Thyroid gland (tissue), 4 donors: Measurements from ENCODE around the gene TNFAIP8L2. TPM values are rescaled to one million over a fixed set of nuclear protein-coding genes. Genes with fewer than 3 reads are reported as not detected.

Experiments
- DNase-seq, 2 donors: peaks; one replicate each; pipeline ENCODE4 v3.0.0-alpha.2; 2019
- H3K27ac ChIP-seq, 3 donors: fragments of 200-600 bp; sonication (generic); 1 replicate in 2 of 3; 2 replicates in 1 of 3; pipeline ENCODE4 v1.5.1; 2016 to 2019; ENCODE audit warnings: mild to moderate bottlenecking in 1 of 3, moderate library complexity in 1 of 3
- H3K27me3 ChIP-seq: fragments of 200-600 bp; sonication (generic); one replicate; pipeline ENCODE4 v1.5.1; 2019
- H3K36me3 ChIP-seq, 2 donors: fragments of 200-600 bp; sonication (generic); one replicate each; pipeline ENCODE4 v1.5.1; 2016 to 2019
- H3K4me1 ChIP-seq, 2 donors: fragments of 200-600 bp; sonication (generic); one replicate each; pipeline ENCODE4 v1.5.1; 2017 to 2019
- H3K4me3 ChIP-seq, 3 donors: fragments of 200-600 bp; sonication (generic); replicated peaks in 1 of 3; 1 replicate in 2 of 3; 2 replicates in 1 of 3; pipeline ENCODE4 v1.5.1; 2016; ENCODE audit warnings: mild to moderate bottlenecking in 1 of 3
- H3K9me3 ChIP-seq: fragments of 200-600 bp; sonication (generic); one replicate; pipeline ENCODE4 v1.5.1; 2017
- POLR2A ChIP-seq, 2 donors: fragments of 450-650 bp; IDR thresholded peaks; one replicate each; pipeline ENCODE4 v1.6.1; 2017; ENCODE audit warnings: antibody characterized with exemption in 2 of 2, mild to moderate bottlenecking in 2 of 2, moderate library complexity in 1 of 2
- WGBS, 2 donors: methylation state at CpG; one replicate each; pipeline ENCODE4 v1.1.5; 2017; 5-methylcytosine and 5-hydroxymethylcytosine counted together
- intact Hi-C: fragments of 100-400 bp; cut with DNase I; formaldehyde crosslinking; loops from one replicate; pipeline ENCODE4 v1.15.1; 2023
- total RNA-seq, 4 donors: library from RNA; depleted of rRNA; stranded (reverse); fragments of >200 nt; gene quantifications; one replicate each; pipeline ENCODE4 v1.2.3, GENCODE V29; 2016
- TF ChIP-seq, protein P1 (sequence below), 6 experiments: fragments of 200-600 bp in 3 of 6; fragments of 450-650 bp in 3 of 6; sonication (generic) in 3 of 6; IDR thresholded peaks; one replicate each; pipeline ENCODE4 v1.5.1; 2016 to 2019; ENCODE audit warnings: antibody characterized with exemption in 6 of 6, mild to moderate bottlenecking in 2 of 6, inconsistent platforms in 1 of 6, moderate library complexity in 1 of 6

Gene TNFAIP8L2
- total RNA-seq, 4 donors from 2014 or later: 2.2 to 4.2 (median 2.4) TPM

DNA sequence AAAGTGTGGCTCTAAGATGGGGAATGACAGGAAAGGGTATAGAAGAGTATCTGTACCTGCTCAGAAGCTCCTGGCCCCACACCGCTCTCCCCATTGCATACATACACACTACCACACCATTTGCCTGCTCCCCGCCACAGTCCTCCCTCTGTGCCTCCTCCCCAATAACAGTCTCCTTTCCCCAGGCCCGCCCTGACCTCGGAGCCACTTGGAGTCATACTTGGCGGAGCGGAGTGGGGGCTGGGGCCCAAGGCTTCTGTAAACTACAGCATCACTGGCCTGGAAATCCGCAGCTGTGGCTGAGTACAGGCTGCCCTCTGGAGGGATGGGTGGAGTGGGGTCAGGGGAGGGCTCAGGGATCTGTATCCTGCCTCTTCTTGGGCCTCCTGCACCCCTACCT is 18.7 kb upstream of the TNFAIP8L2 start:
- H3K9me3 ChIP-seq: no peaks in the 10 kb centered on the region
- no peaks in the 10 kb centered on the region for H3K27me3 ChIP-seq
- no peaks in the 10 kb centered on the region for H3K36me3 ChIP-seq
- no peaks in the 10 kb centered on the region for H3K4me1 ChIP-seq
- no peak for DNase-seq
- WGBS, 2 donors: 78 to 83% methylated on average over 7 of the region's 7 CpGs
- no peak overlapping the region for H3K27ac ChIP-seq
- H3K4me3 ChIP-seq: no peak overlapping the region
- intact Hi-C loops: no loop called here
- TF ChIP-seq, protein P1, sequence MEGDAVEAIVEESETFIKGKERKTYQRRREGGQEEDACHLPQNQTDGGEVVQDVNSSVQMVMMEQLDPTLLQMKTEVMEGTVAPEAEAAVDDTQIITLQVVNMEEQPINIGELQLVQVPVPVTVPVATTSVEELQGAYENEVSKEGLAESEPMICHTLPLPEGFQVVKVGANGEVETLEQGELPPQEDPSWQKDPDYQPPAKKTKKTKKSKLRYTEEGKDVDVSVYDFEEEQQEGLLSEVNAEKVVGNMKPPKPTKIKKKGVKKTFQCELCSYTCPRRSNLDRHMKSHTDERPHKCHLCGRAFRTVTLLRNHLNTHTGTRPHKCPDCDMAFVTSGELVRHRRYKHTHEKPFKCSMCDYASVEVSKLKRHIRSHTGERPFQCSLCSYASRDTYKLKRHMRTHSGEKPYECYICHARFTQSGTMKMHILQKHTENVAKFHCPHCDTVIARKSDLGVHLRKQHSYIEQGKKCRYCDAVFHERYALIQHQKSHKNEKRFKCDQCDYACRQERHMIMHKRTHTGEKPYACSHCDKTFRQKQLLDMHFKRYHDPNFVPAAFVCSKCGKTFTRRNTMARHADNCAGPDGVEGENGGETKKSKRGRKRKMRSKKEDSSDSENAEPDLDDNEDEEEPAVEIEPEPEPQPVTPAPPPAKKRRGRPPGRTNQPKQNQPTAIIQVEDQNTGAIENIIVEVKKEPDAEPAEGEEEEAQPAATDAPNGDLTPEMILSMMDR (IDR thresholded peaks at IDR 0.05): no peak
- no peak for TF ChIP-seq POLR2A (IDR thresholded peaks at IDR 0.05)

DNA sequence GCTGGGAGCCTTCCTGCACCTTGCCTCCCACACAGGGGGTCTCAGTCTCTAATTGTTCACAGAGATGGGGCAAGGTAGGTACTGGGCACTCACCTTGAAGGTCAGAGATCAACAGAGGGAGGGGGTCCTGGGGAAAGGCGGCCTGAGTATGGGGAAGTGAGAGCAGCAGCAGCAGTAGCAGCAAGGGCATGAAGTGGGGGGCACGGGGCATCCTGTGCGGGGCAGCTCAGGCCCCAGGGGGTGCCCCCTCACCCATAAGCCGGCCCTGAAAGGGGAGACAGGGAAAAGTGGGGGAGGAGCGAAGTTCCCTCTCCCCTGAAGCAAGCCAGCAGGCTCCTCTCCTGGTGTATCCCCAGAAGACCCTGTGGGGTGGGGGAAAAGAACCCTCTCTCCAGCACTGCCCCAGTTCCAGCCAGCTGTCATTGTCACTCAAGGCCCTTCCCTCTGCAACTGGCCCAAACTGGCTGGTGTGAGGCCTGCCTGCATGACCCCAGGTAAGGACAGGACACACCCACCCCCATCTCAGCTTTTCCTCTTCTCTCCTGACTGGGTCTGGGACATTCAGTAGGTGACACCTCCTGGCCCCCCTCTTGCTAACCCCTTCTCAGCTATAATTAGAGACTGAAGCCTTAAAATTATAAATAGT is 13.9 kb upstream of the TNFAIP8L2 start:
- no peaks in the 10 kb centered on the region for H3K27me3 ChIP-seq
- peaks cover 20 to 25% of the 10 kb centered on the region in 2 donors for H3K4me1 ChIP-seq
- no peaks in the 10 kb centered on the region for H3K9me3 ChIP-seq
- intact Hi-C loops: no loop called here
- no peak for DNase-seq
- H3K36me3 ChIP-seq: no peaks in the 10 kb centered on the region
- 53 to 73% methylated on average over 3 to 5 of the region's 5 CpGs for WGBS, 2 donors
- no peak overlapping the region for H3K4me3 ChIP-seq
- no peak overlapping the region for H3K27ac ChIP-seq
- no peak for TF ChIP-seq POLR2A (IDR thresholded peaks at IDR 0.05)
- TF ChIP-seq, protein P1 (IDR thresholded peaks at IDR 0.05): no peak

DNA sequence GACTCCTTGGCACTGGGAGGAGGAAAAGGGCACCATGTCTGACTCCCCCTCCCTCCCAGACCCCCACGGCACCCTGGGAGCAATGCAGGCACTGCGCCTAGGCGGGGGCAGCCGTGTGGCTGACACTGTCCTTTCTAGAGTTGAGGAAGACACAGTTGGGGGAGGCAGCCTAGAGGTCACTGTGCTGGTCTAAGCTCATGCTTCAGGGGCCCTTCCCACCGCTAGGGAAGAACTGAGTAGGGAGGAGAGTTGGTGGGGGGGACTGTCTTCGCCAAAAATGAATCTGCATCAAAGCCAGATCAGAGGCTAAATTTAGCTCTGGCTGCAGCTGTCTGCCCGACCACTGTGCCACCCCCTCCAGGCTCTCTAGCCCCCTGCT is 13.4 kb upstream of the TNFAIP8L2 start:
- H3K4me3 ChIP-seq: no peak overlapping the region
- no peaks in the 10 kb centered on the region for H3K9me3 ChIP-seq
- peaks cover 20 to 25% of the 10 kb centered on the region in 2 donors for H3K4me1 ChIP-seq
- no peaks in the 10 kb centered on the region for H3K36me3 ChIP-seq
- no peaks in the 10 kb centered on the region for H3K27me3 ChIP-seq
- intact Hi-C loops: no loop called here
- DNase-seq: no peak
- no peak overlapping the region for H3K27ac ChIP-seq
- TF ChIP-seq, protein P1 (IDR thresholded peaks at IDR 0.05): no peak
- no peak for TF ChIP-seq POLR2A (IDR thresholded peaks at IDR 0.05)
- 79 to 93% methylated on average over 7 of the region's 7 CpGs for WGBS, 2 donors

DNA sequence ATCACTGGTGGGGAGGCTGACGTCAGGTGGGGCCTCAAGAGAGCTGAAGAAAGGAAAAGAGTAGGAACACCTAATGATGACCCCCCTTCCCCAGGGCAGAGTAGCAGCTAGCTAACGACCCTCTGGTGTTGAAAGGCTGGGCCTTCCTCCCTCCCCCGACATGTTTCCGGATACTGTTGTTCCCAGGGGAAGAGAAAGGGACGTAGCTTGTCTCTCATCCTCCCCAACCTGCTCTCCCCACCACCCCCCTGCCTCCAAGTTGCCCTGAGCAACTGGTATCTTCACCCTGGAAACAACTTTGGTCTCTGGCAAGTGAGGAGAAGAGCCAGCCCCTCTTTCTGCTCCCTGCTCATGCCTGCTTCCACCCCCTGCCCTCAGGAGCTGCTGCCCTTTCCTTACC is 12.5 kb upstream of the TNFAIP8L2 start:
- intact Hi-C loops: no loop called here
- no peak for DNase-seq
- Histone ChIP-seq H3K4me1 (peaks cover 20 to 25% of the 10 kb centered on the region in 2 donors), H3K36me3 (no peaks in the 10 kb centered on the region), H3K27ac (no peak overlapping the region), H3K4me3 (no peak overlapping the region), H3K27me3 (no peaks in the 10 kb centered on the region), H3K9me3 (no peaks in the 10 kb centered on the region)
- TF ChIP-seq, protein P1 (IDR thresholded peaks at IDR 0.05): no peak
- no peak for TF ChIP-seq POLR2A (IDR thresholded peaks at IDR 0.05)
- WGBS, 2 donors: 81 to 83% methylated on average over 4 to 5 of the region's 5 CpGs

DNA sequence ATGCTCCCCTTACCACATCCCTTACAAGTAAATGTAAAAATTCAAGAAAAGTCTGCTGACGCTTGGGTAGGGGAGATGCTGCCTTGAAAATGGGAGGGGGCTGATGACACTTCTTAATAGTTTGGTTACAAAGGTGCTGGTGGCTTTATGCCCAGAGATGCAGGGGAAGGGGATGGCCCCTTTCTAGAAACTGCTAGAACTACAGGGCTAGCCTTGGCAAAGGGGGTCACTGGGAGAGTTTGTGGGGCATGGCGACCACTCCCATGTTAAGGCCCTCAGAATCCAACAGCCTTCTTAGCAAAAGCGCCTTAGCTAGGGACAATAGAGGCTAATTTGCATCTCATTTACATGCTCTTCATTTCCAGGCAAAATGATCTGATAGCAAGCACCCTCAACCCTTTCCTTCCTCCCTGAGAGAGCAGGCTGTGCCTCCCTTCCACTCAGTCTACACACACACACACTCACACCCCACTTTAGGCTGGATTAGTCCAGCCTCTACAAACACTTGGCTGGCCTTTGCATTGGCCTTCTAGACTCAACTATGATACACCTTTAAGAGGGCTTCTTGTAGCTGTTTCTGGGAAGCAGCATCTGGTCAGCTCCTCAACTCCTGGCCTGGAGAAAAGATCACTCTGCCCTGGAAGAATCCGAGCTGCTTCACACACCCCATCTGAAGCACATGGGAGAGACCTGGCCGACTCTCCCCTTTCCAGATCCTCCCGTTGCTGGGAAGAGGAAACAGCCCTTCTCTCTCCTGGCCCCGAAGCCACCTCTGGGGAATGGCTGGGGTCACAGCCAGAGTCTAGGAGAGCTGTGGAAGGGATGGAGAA is 11.8 kb upstream of the TNFAIP8L2 start:
- 52 to 58% methylated on average over 7 of the region's 7 CpGs for WGBS, 2 donors
- Histone ChIP-seq H3K27me3 (no peaks in the 10 kb centered on the region), H3K9me3 (no peaks in the 10 kb centered on the region), H3K36me3 (no peaks in the 10 kb centered on the region), H3K4me1 (peaks cover 20 to 25% of the 10 kb centered on the region in 2 donors), H3K4me3 (peak overlapping the region in 1 of 3 donors; percentile 74), H3K27ac (peak overlapping the region in 2 of 3 donors; percentile 18 to 48)
- intact Hi-C loops: no loop called here
- DNase-seq: no peak
- TF ChIP-seq POLR2A (IDR thresholded peaks at IDR 0.05): no peak
- TF ChIP-seq, protein P1 (IDR thresholded peaks at IDR 0.05): no peak
